ENCODE data around the gene HOXA2.
A peak's percentile ranks its signal among the peaks of the same experiment; 100 is the strongest.

Gene HOXA2

DNA sequence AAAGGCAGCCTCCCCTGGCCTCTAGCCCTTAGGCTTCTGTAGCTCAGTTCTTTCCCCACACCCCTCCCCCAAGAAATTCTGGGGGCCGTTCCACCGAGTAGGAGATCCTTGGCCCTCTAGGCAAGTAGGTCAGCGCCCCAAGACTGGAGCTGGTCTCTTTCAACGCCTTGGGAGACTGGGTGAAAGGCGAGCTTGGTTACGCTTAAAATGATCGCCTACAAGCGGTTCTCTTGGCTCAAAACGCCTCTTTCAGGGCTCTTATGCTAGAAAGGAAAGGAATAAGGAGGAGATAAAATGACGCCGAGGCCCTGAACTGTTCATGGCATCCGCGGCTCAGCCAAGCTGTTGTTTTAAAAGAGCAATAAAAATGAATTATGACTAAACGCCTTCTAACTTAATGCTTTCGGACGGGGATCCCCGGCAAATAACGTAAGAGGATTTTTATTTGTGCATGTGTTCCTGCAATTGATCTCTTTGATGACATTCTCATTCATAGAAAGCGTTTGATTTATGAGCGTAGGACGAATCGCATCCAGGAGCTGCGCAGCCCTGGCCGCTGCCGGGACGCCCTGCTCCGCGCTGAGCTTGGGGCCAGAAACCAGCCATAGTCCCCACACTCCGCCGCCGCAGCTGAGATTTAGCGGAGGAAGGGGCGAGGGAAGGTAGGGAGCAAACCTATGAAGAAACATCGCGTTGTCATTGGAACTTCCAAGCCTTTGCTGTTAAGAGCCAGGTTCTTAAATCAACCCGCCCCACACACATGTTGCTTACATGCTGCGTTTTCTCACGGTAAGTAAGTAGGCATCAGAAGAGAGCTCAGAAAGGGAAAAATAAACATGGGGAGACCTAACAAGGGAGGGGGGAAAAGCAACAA lies 3.7 kb downstream of the HOXA2 start:
- TF ChIP-seq POLR2A (IDR thresholded peaks at IDR 0.05; ENCODE audit: extremely low read depth, insufficient read length) (no peak), MYC (IDR thresholded peaks at IDR 0.05; ENCODE audit: low read depth, low read length) (no peak)
- TF ChIP-seq, protein P1, sequence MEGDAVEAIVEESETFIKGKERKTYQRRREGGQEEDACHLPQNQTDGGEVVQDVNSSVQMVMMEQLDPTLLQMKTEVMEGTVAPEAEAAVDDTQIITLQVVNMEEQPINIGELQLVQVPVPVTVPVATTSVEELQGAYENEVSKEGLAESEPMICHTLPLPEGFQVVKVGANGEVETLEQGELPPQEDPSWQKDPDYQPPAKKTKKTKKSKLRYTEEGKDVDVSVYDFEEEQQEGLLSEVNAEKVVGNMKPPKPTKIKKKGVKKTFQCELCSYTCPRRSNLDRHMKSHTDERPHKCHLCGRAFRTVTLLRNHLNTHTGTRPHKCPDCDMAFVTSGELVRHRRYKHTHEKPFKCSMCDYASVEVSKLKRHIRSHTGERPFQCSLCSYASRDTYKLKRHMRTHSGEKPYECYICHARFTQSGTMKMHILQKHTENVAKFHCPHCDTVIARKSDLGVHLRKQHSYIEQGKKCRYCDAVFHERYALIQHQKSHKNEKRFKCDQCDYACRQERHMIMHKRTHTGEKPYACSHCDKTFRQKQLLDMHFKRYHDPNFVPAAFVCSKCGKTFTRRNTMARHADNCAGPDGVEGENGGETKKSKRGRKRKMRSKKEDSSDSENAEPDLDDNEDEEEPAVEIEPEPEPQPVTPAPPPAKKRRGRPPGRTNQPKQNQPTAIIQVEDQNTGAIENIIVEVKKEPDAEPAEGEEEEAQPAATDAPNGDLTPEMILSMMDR (IDR thresholded peaks at IDR 0.05; ENCODE audit: low read depth, low read length), result no peak
- TF ChIP-seq, protein P2, sequence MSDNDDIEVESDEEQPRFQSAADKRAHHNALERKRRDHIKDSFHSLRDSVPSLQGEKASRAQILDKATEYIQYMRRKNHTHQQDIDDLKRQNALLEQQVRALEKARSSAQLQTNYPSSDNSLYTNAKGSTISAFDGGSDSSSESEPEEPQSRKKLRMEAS (IDR thresholded peaks at IDR 0.05; ENCODE audit: low read depth, low read length), result no peak
- DNase-seq (ENCODE audit: low read depth), result no peak
- H3K4me3 ChIP-seq (ENCODE audit: low read depth, low read length), result no peak overlapping the region

DNA sequence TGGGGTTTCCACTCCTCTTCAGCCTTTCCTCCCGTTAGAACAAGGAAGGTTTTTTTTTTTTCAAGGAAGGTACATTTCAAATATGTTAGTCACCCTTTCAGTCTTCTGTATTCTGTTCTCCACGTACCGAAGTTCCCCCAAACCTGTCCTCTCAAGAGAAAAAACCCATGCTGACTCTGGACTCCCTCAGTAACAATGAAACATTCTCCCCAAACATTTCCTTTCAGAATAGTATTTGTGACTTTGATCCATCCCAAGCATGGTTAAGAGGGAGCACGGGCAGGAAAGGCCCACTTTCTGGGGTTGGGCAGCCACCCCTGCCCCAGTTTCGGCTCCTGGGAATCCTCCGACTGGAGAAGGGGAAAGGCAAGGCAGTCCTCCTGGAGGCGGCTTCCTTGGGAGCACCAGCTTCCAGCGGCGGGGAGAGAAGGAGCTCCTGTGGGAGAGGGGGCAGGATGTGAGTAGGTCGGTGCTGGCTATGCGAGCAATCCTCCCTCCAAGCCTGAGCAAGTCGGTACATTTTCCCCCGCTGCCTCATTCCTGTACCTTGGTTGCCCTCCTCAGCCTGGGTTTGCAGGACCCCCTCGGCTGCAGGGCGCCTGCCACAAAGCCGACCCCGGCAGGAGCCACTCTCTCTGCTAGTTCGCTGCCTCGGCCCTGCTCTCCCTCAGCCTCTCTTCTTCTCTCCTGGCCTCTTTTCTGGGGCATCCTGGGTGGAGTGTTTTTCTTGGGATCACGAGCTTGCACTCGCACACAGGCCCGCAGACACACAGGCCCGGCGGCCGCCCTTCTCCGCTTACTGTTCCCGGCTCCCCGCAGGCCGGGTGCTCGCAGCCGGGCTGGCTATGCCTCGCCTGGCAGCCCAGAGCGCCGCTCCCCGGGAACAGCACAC lies 4.6 kb downstream of the HOXA2 start:
- no peak for DNase-seq (ENCODE audit: low read depth)
- TF ChIP-seq, protein P2 (IDR thresholded peaks at IDR 0.05; ENCODE audit: low read depth, low read length), result no peak
- TF ChIP-seq POLR2A (IDR thresholded peaks at IDR 0.05; ENCODE audit: extremely low read depth, insufficient read length) (no peak), MYC (IDR thresholded peaks at IDR 0.05; ENCODE audit: low read depth, low read length) (no peak)
- TF ChIP-seq, protein P1 (IDR thresholded peaks at IDR 0.05; ENCODE audit: low read depth, low read length), result no peak
- no peak overlapping the region for H3K4me3 ChIP-seq (ENCODE audit: low read depth, low read length)

DNA sequence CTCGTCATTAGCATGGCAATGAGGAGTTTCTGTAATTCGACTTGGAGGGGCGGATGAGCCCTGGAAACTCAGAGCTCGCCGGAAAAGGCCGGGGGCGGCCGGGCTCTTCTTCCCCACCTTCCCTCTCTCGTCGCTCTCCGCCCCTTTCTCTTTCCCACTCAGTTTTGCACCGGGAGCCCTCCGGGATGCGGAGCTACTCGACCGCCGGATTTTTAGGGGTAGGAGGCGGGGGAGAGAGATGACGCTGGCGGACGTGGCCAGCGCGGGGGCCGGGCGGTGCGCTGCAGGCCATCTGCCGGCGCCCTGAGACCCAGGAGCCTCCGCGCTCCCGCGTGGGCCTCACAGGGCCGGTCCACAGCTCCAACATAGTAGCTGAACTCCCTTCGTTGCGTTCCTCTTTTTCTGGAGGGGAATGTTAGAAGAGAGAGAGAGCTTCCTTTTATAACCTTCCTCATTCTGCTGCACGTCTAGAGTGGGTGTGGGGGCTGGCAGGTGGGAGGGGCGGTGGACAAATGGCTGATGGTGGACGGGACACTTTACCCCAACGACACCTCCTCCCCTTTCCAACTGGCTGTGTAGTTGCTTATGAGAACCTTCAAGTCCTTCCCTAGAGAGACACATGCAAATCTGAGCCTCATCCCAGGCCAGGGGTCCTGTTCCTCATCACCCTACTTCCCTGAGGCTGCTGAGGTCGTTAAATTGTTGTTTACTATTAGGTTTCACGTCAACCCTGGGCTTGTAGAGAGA lies 5.5 kb downstream of the HOXA2 start:
- DNase-seq (ENCODE audit: low read depth), result peak; percentile 70
- peak overlapping the region; percentile 82 for H3K4me3 ChIP-seq (ENCODE audit: low read depth, low read length)
- peak; percentile 30; the same call in 1 of the 2 replicates for TF ChIP-seq MYC (IDR thresholded peaks at IDR 0.05; ENCODE audit: low read depth, low read length)
- TF ChIP-seq, protein P1 (IDR thresholded peaks at IDR 0.05; ENCODE audit: low read depth, low read length), result no peak
- peak; percentile 29 for TF ChIP-seq POLR2A (IDR thresholded peaks at IDR 0.05; ENCODE audit: extremely low read depth, insufficient read length)
- TF ChIP-seq, protein P2 (IDR thresholded peaks at IDR 0.05; ENCODE audit: low read depth, low read length), result peak; percentile 53

DNA sequence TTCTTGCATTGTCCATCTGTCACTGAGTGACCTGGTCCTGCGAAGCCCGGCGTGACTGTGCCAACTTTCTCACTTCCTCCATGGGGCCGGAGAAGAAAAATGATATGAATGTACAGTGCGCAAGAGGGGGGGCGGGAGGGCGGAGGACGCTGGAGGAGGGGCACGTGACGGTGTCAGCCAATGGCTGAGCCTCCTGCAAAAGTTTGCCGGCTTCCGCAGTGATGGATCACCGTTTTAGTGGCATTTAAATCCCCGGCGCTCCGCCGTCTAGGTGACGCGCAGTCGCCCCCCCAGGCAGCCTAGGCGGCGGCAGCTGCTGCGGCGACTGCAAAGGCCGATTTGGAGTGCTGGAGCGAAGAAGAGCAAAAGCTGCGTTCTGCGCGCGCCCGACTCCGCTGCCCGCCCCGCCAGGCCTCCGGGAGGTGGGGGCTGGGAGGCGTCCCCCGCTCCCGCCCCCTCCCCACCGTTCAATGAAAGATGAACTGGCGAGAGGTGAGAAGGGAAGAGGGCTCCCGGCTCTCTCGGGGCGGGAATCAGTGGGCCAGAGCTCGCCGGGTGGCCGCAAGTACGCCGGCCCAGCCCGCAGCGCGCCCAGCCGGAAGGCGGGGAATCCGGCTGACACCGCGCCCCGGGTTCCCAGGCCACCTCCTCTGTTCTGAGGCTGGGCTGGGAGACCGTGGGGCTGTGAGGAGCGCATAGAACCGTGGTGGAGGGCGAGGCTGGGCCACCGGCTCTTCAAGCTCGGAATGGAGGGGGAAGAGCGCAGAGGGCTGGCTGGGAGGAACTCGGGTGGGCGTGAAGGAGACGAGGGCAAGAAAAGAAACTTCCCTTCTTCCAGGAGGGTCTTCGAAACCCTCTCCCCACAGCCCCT lies 6.4 kb downstream of the HOXA2 start, which contains the start of gene HOXA1:
TSS of gene HOXA1 (minus strand) at position 104 of the 871 bp plus-strand sequence. CDS start at position 16, 88 bp downstream.
- TF ChIP-seq POLR2A (IDR thresholded peaks at IDR 0.05; ENCODE audit: extremely low read depth, insufficient read length), result peak; percentile 35
- TF ChIP-seq, protein P1 (IDR thresholded peaks at IDR 0.05; ENCODE audit: low read depth, low read length), result no peak
- TF ChIP-seq, protein P2 (IDR thresholded peaks at IDR 0.05; ENCODE audit: low read depth, low read length), result peak; percentile 90
- TF ChIP-seq MYC (IDR thresholded peaks at IDR 0.05; ENCODE audit: low read depth, low read length), result peak; percentile 58
- peak within 1 kb of the TSS; percentile 82 for H3K4me3 ChIP-seq (ENCODE audit: low read depth, low read length)
- peak; percentile 98 for DNase-seq (ENCODE audit: low read depth)
